Dedifferentiated amniotic fluid mesenchymal stem cell (primary cell): ENCODE measurements around the gene IQCE.

Source experiments
- DNase-seq: peaks from one replicate; pipeline ENCODE4 v3.0.0-alpha.2; 2016; ENCODE audit errors: extremely low spot score

The IQCE gene

GRCh38 chr7:2616387-2617324 lies 57.9 kb downstream of the IQCE start:
- no peak for DNase-seq

GRCh38 chr7:2617325-2617905 lies 58.6 kb downstream of the IQCE start:
- no peak for DNase-seq

- no peak for DNase-seq
Measured at GRCh38 chr7:2619116-2619515, 60.3 kb downstream of the IQCE start.

GRCh38 chr7:2621061-2621828 lies 62.5 kb downstream of the IQCE start:
- DNase-seq, result no peak

- no peak for DNase-seq
Measured at GRCh38 chr7:2621948-2622640, 63.3 kb downstream of the IQCE start.

- DNase-seq, result no peak
Measured at GRCh38 chr7:2622869-2623697, 64.3 kb downstream of the IQCE start.

- no peak for DNase-seq
Measured at GRCh38 chr7:2623698-2624014, 64.9 kb downstream of the IQCE start.

GRCh38 chr7:2624293-2624886 lies 65.6 kb downstream of the IQCE start:
- DNase-seq, result no peak

- no peak for DNase-seq
Measured at GRCh38 chr7:2626498-2627117, 67.8 kb downstream of the IQCE start.

- no peak for DNase-seq
Measured at GRCh38 chr7:2627258-2628129, 68.7 kb downstream of the IQCE start.

GRCh38 chr7:2628130-2628482 lies 69.3 kb downstream of the IQCE start:
- no peak for DNase-seq

- DNase-seq, result no peak
Measured at GRCh38 chr7:2628891-2629290, 70.1 kb downstream of the IQCE start.

GRCh38 chr7:2629746-2630681 lies 71.2 kb downstream of the IQCE start:
- no peak for DNase-seq

- no peak for DNase-seq
Measured at GRCh38 chr7:2631946-2632732, 73.4 kb downstream of the IQCE start, which contains the start of gene TTYH3. TTYH3 (plus strand) TSS chr7:2631986; CDS start chr7:2632156, 170 bp downstream.

GRCh38 chr7:2632733-2633537 lies 74.2 kb downstream of the IQCE start:
- DNase-seq, result peak; percentile 25

- DNase-seq, result peak; percentile 79
Measured at GRCh38 chr7:2633538-2634266, 74.9 kb downstream of the IQCE start.
